ENCODE results near the gene TRIM62.

- TF ChIP-seq, protein P1, sequence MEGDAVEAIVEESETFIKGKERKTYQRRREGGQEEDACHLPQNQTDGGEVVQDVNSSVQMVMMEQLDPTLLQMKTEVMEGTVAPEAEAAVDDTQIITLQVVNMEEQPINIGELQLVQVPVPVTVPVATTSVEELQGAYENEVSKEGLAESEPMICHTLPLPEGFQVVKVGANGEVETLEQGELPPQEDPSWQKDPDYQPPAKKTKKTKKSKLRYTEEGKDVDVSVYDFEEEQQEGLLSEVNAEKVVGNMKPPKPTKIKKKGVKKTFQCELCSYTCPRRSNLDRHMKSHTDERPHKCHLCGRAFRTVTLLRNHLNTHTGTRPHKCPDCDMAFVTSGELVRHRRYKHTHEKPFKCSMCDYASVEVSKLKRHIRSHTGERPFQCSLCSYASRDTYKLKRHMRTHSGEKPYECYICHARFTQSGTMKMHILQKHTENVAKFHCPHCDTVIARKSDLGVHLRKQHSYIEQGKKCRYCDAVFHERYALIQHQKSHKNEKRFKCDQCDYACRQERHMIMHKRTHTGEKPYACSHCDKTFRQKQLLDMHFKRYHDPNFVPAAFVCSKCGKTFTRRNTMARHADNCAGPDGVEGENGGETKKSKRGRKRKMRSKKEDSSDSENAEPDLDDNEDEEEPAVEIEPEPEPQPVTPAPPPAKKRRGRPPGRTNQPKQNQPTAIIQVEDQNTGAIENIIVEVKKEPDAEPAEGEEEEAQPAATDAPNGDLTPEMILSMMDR (IDR thresholded peaks at IDR 0.05): no peak
- TF ChIP-seq POLR2A (IDR thresholded peaks at IDR 0.05): no peak
- no peak for TF ChIP-seq POLR2AphosphoS5 (IDR thresholded peaks at IDR 0.05)
- no peak for TF ChIP-seq EP300 (IDR thresholded peaks at IDR 0.05; ENCODE audit: low read depth)
Observed at GRCh38 chr1:33126411-33127000, 55.3 kb downstream of the TRIM62 start.
